HG03558 (cell line): Measurements from ENCODE around the gene FBXO24.

ENCODE experiments used
- ATAC-seq: cut with Tn5 transposase; IDR thresholded peaks from one replicate; pipeline ENCODE4 v1.9.1; 2021; ENCODE audit warnings: moderate number of reproducible peaks; ENCODE audit not compliant: unreplicated experiment; ENCODE audit errors: extremely low read depth

Gene FBXO24

GRCh38 chr7:100612730-100613390 lies 26.7 kb downstream of the FBXO24 start:
- ATAC-seq: no peak

- ATAC-seq: no peak
These were observed 27.5 kb downstream of the FBXO24 start for GRCh38 chr7:100613412-100614175.

GRCh38 chr7:100614308-100614861 lies 28.3 kb downstream of the FBXO24 start:
- no peak for ATAC-seq

DNA sequence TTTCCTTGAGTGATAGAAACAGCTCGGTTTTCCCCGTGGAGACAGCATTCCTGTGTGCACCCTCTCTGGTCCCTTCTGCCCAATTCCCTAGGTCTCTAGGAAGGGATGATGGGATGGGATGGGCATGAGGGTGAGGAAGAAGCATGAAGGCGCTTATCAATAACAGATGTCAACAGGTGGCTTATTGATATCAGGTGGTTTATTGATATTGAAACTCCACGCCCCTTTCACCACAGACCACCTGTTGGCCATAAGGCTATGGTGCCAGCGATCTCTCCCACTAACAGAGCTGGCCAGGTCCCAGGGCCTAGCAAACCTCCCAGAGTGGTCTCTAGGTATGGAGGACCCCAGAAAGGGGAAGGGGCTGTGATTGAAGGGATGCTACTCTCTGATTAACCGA lies 34.1 kb downstream of the FBXO24 start:
- no peak for ATAC-seq

DNA sequence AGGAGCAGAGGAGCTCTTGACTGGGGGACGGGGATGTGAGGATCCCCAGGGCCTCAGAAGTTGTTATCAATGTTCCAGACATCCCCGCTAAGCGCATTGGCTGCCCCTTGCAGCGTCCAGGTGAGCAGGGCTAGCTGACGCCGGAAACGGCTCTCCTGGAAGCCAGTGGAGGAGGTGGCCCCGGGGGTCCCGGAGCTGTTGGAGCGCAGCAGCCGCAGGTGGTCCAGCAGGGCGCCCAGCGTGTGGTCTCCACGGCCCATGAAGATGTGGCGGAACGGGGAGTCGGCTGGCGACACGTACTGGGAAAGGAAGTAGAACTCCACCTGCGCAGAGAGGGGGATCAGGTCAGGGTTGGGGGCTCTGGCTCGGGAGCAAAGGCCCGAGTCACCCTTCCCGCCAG lies 34.7 kb downstream of the FBXO24 start:
- ATAC-seq: no peak

GRCh38 chr7:100621554-100621953 lies 35.4 kb downstream of the FBXO24 start:
- ATAC-seq: no peak

DNA sequence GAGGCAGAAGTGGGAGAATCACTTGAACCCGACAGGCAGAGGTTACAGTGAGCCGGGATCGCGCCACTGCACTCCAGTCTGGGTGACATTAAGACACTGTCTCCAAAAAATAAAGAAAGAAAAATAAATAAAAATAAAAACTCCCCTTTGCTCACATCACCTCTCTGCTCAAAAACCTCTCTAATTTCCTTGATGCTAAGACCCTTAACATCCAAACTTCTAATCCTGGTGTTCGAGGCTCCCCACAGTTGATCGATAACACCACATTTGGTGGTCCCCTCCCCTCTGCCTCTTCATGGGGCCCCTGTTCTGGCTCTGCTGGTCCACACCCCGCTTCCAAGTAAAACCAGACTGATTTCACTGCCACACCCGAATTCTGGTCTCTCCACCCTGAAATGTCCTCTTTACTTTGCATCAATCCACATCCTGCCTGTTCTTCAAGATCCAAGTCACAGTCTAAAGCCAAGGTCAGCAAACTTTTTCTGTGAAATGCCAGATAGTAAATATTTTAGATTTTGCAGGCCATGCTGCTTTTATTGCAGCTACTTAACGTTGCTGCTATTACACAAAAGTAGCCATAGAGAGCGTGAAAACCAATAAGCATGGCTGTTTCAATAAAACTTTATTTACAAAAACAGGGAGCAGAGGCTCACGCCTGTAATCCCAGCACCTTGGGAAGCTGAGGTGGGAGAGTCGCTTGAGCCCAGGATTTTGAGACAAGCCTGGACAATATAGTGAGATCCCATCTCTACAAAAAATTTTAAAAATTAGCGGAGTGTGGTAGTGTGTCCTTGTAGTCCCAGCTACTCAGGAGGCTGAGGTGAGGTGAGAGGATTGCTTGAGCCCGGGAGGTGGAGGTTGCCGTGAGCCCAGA lies 38.1 kb downstream of the FBXO24 start:
- ATAC-seq: no peak

- no peak for ATAC-seq
These were observed 39.9 kb downstream of the FBXO24 start for GRCh38 chr7:100626055-100626454.

- no peak for ATAC-seq
These were observed 40.6 kb downstream of the FBXO24 start for GRCh38 chr7:100626530-100627237.

- no peak for ATAC-seq
These were observed 41.1 kb downstream of the FBXO24 start for GRCh38 chr7:100627238-100627549.

DNA sequence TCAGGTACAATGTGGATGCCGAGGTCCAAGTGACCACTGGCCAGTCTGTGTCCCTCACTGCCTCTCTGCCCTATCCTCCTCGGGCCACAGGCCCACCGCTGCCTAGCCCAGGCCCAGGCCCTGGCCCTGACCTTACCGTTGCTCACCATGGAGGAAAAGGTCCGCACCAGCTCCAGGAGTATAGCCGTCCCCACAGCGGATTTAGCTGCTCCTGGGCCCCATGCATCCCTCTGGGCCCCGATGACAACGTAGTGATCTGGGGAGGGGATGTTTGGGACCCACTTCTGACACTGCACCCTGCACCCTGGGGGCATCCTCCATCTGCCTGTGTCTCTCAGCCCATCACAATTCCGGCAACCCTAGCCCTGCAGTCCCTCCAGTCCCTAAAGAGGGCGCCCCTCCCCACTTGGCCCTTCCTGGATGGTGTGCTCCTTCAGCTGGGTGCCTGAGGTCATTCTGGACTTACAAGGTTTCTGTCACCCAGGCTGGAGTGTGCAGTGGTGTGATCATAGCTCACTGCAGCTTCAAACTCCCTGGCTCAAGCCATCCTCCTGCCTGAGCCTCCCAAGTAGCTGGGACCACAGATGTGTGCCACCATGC lies 43.1 kb downstream of the FBXO24 start:
- no peak for ATAC-seq

GRCh38 chr7:100630066-100630465 lies 43.9 kb downstream of the FBXO24 start:
- no peak for ATAC-seq

GRCh38 chr7:100632951-100633717 lies 47.0 kb downstream of the FBXO24 start:
- ATAC-seq: no peak

- no peak for ATAC-seq
These were observed 53.9 kb downstream of the FBXO24 start for GRCh38 chr7:100639995-100640516.

GRCh38 chr7:100640517-100641440 lies 54.7 kb downstream of the FBXO24 start:
- no peak for ATAC-seq

DNA sequence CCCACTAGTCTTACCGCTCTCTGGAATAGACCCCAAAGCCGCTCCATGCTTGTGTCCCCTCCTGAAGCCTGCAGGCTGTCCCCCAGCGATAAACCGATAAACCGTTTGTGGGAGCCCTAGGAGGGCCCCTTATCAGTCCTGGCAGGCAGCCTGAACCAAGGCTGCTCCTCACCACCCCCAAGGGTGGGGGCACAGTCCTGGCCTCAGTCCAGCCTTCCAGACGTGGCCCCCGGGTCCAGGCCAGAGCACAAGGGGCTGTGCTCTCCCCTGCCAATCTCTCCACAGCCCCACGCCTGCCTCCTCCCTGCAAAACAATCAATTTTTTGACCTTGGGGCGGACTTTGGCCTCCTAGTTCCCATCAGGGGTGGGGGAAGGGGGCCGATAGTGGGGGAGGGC lies 55.3 kb downstream of the FBXO24 start, which contains the start of gene TFR2:
Gene TFR2, minus strand, starts transcription at position 90 of the 397 bp plus-strand sequence. Its CDS starts 43 bp downstream, at position 47.
- no peak for ATAC-seq

- ATAC-seq: no peak
These were observed 55.9 kb downstream of the FBXO24 start for GRCh38 chr7:100641860-100642533.
